H1 (cell line): ENCODE data around the gene TMTC2. TPM values are rescaled to one million over a fixed set of nuclear protein-coding genes. Genes with fewer than 3 reads are reported as not detected.

Experiments
- CHD2 ChIP-seq: IDR thresholded peaks from 2 replicates; pipeline ENCODE4 v1.6.1; 2012; ENCODE audit warnings: low read length, improper control_type of control experiment
- CTBP2 ChIP-seq: IDR thresholded peaks from 2 replicates; pipeline ENCODE4 v1.7.0; 2011; ENCODE audit warnings: borderline replicate concordance, mild to moderate bottlenecking, moderate library complexity, mixed read lengths, low read length; ENCODE audit not compliant: insufficient read depth, insufficient read length
- GTF2F1 ChIP-seq: IDR thresholded peaks from 2 replicates; pipeline ENCODE4 v1.6.1; 2012; ENCODE audit warnings: low read depth, low read length, improper control_type of control experiment, borderline replicate concordance
- RXRA ChIP-seq: IDR thresholded peaks from 2 replicates; pipeline ENCODE4 v1.6.1; 2011; ENCODE audit warnings: low read depth, mild to moderate bottlenecking, low read length, moderate library complexity; ENCODE audit not compliant: insufficient read depth
- polyA plus RNA-seq, 7 experiments: library from polyadenylated mRNA; depleted of rRNA in 3 of 7; stranded (reverse) in 5 of 7; unstranded in 2 of 7; fragments of >200 nt in 5 of 7; fragments of 200-250 nt in 2 of 7; gene quantifications; 1 replicate in 5 of 7; 2 replicates in 1 of 7; 4 replicates in 1 of 7; pipeline versions ENCODE4 v1.2.1 to v1.2.3, GENCODE V29; 2011 to 2013; ENCODE audit warnings: missing spikeins in 2 of 7, mixed read lengths in 2 of 7
- total RNA-seq: library from RNA; stranded (reverse); fragmentation: NEBNext Ultra II Directional; extraction: Animal tissue kit (Norgen Biotek cat#: 25700); gene quantifications from 2 replicates; pipeline ENCODE4 v1.2.1, GENCODE V29; 2021
- TF ChIP-seq, protein P1 (sequence below), 3 experiments: IDR thresholded peaks; 1 replicate in 2 of 3; 2 replicates in 1 of 3; pipeline versions ENCODE4 v1.5.1 to v1.6.1; 2011; ENCODE audit warnings: low read length in 3 of 3, mild to moderate bottlenecking in 3 of 3, inconsistent platforms in 2 of 3, low read depth in 1 of 3, moderate library complexity in 1 of 3; ENCODE audit not compliant: insufficient read depth in 1 of 3; ENCODE audit errors: control extremely low read depth in 1 of 3

Gene TMTC2
- total and polyA plus RNA-seq, 2 of the 8 experiments (the other 6 are each of a cell fraction or from before 2014, with no cell fraction given) = 2.3 to 3.9 TPM

GRCh38 chr12:82919388-82920054 is 232.8 kb downstream of the TMTC2 start (continued):
- TF ChIP-seq, protein P1, sequence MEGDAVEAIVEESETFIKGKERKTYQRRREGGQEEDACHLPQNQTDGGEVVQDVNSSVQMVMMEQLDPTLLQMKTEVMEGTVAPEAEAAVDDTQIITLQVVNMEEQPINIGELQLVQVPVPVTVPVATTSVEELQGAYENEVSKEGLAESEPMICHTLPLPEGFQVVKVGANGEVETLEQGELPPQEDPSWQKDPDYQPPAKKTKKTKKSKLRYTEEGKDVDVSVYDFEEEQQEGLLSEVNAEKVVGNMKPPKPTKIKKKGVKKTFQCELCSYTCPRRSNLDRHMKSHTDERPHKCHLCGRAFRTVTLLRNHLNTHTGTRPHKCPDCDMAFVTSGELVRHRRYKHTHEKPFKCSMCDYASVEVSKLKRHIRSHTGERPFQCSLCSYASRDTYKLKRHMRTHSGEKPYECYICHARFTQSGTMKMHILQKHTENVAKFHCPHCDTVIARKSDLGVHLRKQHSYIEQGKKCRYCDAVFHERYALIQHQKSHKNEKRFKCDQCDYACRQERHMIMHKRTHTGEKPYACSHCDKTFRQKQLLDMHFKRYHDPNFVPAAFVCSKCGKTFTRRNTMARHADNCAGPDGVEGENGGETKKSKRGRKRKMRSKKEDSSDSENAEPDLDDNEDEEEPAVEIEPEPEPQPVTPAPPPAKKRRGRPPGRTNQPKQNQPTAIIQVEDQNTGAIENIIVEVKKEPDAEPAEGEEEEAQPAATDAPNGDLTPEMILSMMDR (IDR thresholded peaks at IDR 0.05; ENCODE audit: control extremely low read depth in 1 of 3, insufficient read depth in 1 of 3, low read depth in 1 of 3, low read length in 3 of 3) = no peak
- TF ChIP-seq CTBP2 = no peak
- TF ChIP-seq CHD2 = no peak
- TF ChIP-seq GTF2F1 = no peak
- TF ChIP-seq RXRA = no peak
